Stomach (tissue), 4 donors: ENCODE data around the gene APBA1.

ENCODE experiments used
- CTCF ChIP-seq, 7 experiments: fragments of 450-650 bp in 4 of 7; fragments of 200-600 bp in 3 of 7; sonication (generic) in 3 of 7; IDR thresholded peaks; one replicate each; pipeline ENCODE4 v1.5.1; 2016 to 2019; ENCODE audit warnings: antibody characterized with exemption in 7 of 7, control low read depth in 2 of 7, mild to moderate bottlenecking in 1 of 7
- POLR2A ChIP-seq, 4 donors: fragments of 450-650 bp; IDR thresholded peaks; one replicate each; pipeline ENCODE4 v1.6.1; 2016; ENCODE audit warnings: antibody characterized with exemption in 4 of 4, control low read depth in 2 of 4, mild to moderate bottlenecking in 1 of 4, moderate library complexity in 1 of 4

GRCh38 chr9:69627281-69627680, 44.9 kb downstream of the APBA1 start:
- no peak for TF ChIP-seq CTCF (IDR thresholded peaks at IDR 0.05)
- TF ChIP-seq POLR2A (IDR thresholded peaks at IDR 0.05) = no peak
